Neural progenitor cell (in vitro differentiated cells): ENCODE measurements around the gene FTCD. TPM values are rescaled to one million over a fixed set of nuclear protein-coding genes. Genes with fewer than 3 reads are reported as not detected.

Experiments used
- DNase-seq: peaks from one replicate; pipeline ENCODE4 v3.0.0-alpha.2; 2016; ENCODE audit warnings: low spot score
- H2AFZ ChIP-seq: fragments of 200-600 bp; sonication (generic); replicated peaks from 2 replicates; pipeline ENCODE4 v1.6.1; 2016; ENCODE audit warnings: antibody characterized with exemption
- H3F3A ChIP-seq: fragments of 200-600 bp; sonication (generic); 2 replicates; pipeline ENCODE4 v1.6.1; 2016; ENCODE audit warnings: antibody characterized with exemption, low read depth
- H3K27ac ChIP-seq: fragments of 200-600 bp; sonication (generic); 2 replicates; pipeline ENCODE4 v1.5.1; 2016; ENCODE audit warnings: mild to moderate bottlenecking
- H3K27me3 ChIP-seq: fragments of 200-600 bp; sonication (generic); 2 replicates; pipeline ENCODE4 v1.6.1; 2016; ENCODE audit warnings: mild to moderate bottlenecking, moderate library complexity
- H3K36me3 ChIP-seq: fragments of 200-600 bp; sonication (generic); 2 replicates; pipeline ENCODE4 v1.5.1; 2016
- H3K4me1 ChIP-seq: fragments of 200-600 bp; sonication (generic); 2 replicates; pipeline ENCODE4 v1.6.1; 2016; ENCODE audit warnings: mixed run types
- H3K4me2 ChIP-seq: fragments of 200-600 bp; sonication (generic); 2 replicates; pipeline ENCODE4 v1.6.1; 2016
- H3K4me3 ChIP-seq: fragments of 200-600 bp; sonication (generic); 2 replicates; pipeline ENCODE4 v1.5.1; 2016
- H3K79me2 ChIP-seq: fragments of 200-600 bp; sonication (generic); 2 replicates; pipeline ENCODE4 v1.6.1; 2016; ENCODE audit warnings: low read depth
- H3K9ac ChIP-seq: fragments of 200-600 bp; sonication (generic); 2 replicates; pipeline ENCODE4 v1.6.1; 2016
- H3K9me3 ChIP-seq: fragments of 200-600 bp; sonication (generic); 2 replicates; pipeline ENCODE4 v1.5.1; 2016; ENCODE audit warnings: low read depth
- H4K20me1 ChIP-seq: fragments of 200-600 bp; sonication (generic); 2 replicates; pipeline ENCODE4 v1.6.1; 2016; ENCODE audit warnings: low read depth
- H3K27ac Mint-ChIP-seq: 3 replicates; pipeline ENCODE4 v1.8.0; 2021; ENCODE audit warnings: mixed read lengths
- H3K27me3 Mint-ChIP-seq: 2 replicates; pipeline ENCODE4 v1.8.0; 2022; ENCODE audit warnings: low read depth, mild to moderate bottlenecking, inconsistent platforms, moderate library complexity, mixed read lengths; ENCODE audit not compliant: insufficient read depth
- H3K36me3 Mint-ChIP-seq: 3 replicates; pipeline ENCODE4 v1.8.0; 2021; ENCODE audit warnings: mixed read lengths
- H3K4me1 Mint-ChIP-seq: 3 replicates; pipeline ENCODE4 v1.8.0; 2021; ENCODE audit warnings: mixed read lengths
- H3K4me3 Mint-ChIP-seq: 3 replicates; pipeline ENCODE4 v1.8.0; 2021; ENCODE audit warnings: mild to moderate bottlenecking, moderate library complexity, mixed read lengths
- H3K9me3 Mint-ChIP-seq: 3 replicates; pipeline ENCODE4 v1.8.0; 2020; ENCODE audit warnings: mixed read lengths
- CTCF ChIP-seq: fragments of 200-600 bp; sonication (generic); IDR thresholded peaks from 2 replicates; pipeline ENCODE4 v1.5.1; 2017; ENCODE audit warnings: antibody characterized with exemption, mild to moderate bottlenecking
- EZH2 ChIP-seq: fragments of 200-600 bp; sonication (generic); IDR thresholded peaks from 2 replicates; pipeline ENCODE4 v1.6.1; 2017; ENCODE audit warnings: antibody characterized with exemption, mild to moderate bottlenecking, moderate library complexity
- EZH2phosphoT487 ChIP-seq: fragments of 200-600 bp; sonication (generic); IDR thresholded peaks from 2 replicates; pipeline ENCODE4 v1.6.1; 2017; ENCODE audit warnings: antibody characterized with exemption
- total RNA-seq: library from RNA; depleted of rRNA; stranded (reverse); fragments of >200 nt; gene quantifications from 2 replicates; pipeline ENCODE4 v1.2.3, GENCODE V29; 2015; ENCODE audit warnings: low replicate concordance

Gene FTCD
- total RNA-seq, 1 donor from 2014 or later, result not detected

DNA sequence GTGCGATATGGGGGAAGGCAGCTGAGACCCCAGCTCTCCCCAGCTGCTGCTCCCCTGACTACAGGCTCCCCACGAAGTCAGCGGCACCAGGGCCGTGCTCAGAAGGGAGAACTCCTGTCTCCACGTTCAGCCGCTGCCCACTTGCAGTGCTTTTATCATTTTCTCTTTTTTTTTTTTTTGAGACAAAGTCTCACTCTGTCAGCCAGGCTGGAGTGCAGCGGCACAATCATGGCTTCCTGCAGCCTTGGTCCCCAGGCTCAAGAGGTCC, 933 bp upstream of the FTCD start:
- H2AFZ ChIP-seq, result no peak overlapping the region
- no peak overlapping the region for H3K4me2 ChIP-seq
- H3K27ac Mint-ChIP-seq, result peak overlapping the region; percentile 50
- H3K9me3 ChIP-seq, result no peaks in the 10 kb centered on the region
- peaks cover 14% of the 10 kb centered on the region for H3K4me1 Mint-ChIP-seq
- no peaks in the 10 kb centered on the region for H3K27me3 ChIP-seq
- H3K79me2 ChIP-seq, result no peaks in the 10 kb centered on the region
- H3K4me3 ChIP-seq, result no peak overlapping the region
- peaks cover 7% of the 10 kb centered on the region for H3F3A ChIP-seq
- TF ChIP-seq EZH2phosphoT487 (no peak), EZH2 (no peak), CTCF (no peak)
- no peak overlapping the region for H3K9ac ChIP-seq
- H3K4me3 Mint-ChIP-seq, result no peak overlapping the region
- H4K20me1 ChIP-seq, result no peaks in the 10 kb centered on the region
- H3K4me1 ChIP-seq, result peaks cover 6% of the 10 kb centered on the region
- no peak for DNase-seq
- peaks cover 6% of the 10 kb centered on the region for H3K27me3 Mint-ChIP-seq
- H3K36me3 ChIP-seq, result no peaks in the 10 kb centered on the region
- no peaks in the 10 kb centered on the region for H3K9me3 Mint-ChIP-seq
- H3K36me3 Mint-ChIP-seq, result no peaks in the 10 kb centered on the region
- no peak overlapping the region for H3K27ac ChIP-seq

GRCh38 chr21:46154955-46155513, 345 bp downstream of the FTCD start:
- TF ChIP-seq EZH2phosphoT487 (no peak), EZH2 (no peak), CTCF (no peak)
- no peak overlapping the region for H3K9ac ChIP-seq
- H3F3A ChIP-seq, result peaks cover 4% of the 10 kb centered on the region
- no peak for DNase-seq
- no peak overlapping the region for H2AFZ ChIP-seq
- H3K4me1 ChIP-seq, result peaks cover 10% of the 10 kb centered on the region
- H3K4me2 ChIP-seq, result no peak overlapping the region
- no peak overlapping the region for H3K27ac ChIP-seq
- Mint-ChIP-seq H3K27ac (no peak overlapping the region), H3K9me3 (no peaks in the 10 kb centered on the region), H3K36me3 (no peaks in the 10 kb centered on the region), H3K27me3 (peaks cover 6% of the 10 kb centered on the region), H3K4me3 (no peak overlapping the region), H3K4me1 (peaks cover 14% of the 10 kb centered on the region)
- H3K79me2 ChIP-seq, result no peaks in the 10 kb centered on the region
- no peaks in the 10 kb centered on the region for H3K9me3 ChIP-seq
- H3K27me3 ChIP-seq, result no peaks in the 10 kb centered on the region
- H4K20me1 ChIP-seq, result no peaks in the 10 kb centered on the region
- H3K4me3 ChIP-seq, result no peak overlapping the region
- no peaks in the 10 kb centered on the region for H3K36me3 ChIP-seq

DNA sequence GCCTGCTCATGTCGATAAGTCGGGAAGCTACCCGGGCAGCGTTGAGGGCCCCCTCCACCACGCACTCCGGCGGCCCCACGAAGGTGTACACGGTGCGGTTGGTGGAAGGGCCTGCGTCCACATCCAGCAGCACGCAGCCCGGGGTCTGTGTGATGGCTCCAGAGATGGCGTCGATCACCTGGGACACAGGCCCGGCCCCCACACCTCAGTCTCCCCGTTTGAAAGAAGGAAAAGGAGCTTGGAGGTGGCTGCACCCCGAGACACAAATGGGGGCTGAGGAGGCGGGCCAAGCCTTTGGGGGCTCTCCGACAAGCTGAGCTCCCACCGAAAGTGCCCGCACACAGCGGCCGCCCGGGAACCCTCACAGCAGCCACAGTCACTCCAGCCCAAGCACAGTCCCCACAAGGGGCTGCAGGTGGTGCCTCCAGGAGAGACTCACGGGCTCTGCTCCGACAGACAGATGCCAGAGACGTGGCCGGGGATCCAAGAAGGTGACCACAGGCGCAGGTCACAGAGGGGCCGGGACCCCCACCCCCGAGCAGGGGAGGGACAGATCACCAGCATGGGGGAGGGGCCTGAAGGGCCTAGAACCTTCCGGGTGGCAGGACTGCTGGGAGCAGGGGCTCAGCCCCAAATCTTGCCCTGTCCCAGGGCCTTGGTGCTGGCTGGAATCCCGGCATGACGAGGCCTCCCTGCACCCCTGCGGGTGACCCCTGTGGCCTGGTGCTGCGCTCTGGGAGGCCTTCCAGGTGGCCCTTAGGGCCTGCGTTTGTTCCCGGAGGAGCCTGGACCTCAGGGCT, 1.0 kb downstream of the FTCD start:
- H3K9ac ChIP-seq, result no peak overlapping the region
- Mint-ChIP-seq H3K27me3 (peaks cover 4% of the 10 kb centered on the region), H3K4me3 (no peak overlapping the region), H3K4me1 (peaks cover 15% of the 10 kb centered on the region), H3K36me3 (no peaks in the 10 kb centered on the region), H3K9me3 (no peaks in the 10 kb centered on the region), H3K27ac (no peak overlapping the region)
- no peak overlapping the region for H2AFZ ChIP-seq
- H3K9me3 ChIP-seq, result no peaks in the 10 kb centered on the region
- H3K4me1 ChIP-seq, result peaks cover 10% of the 10 kb centered on the region
- TF ChIP-seq CTCF (no peak), EZH2phosphoT487 (no peak), EZH2 (no peak)
- H4K20me1 ChIP-seq, result no peaks in the 10 kb centered on the region
- no peak overlapping the region for H3K27ac ChIP-seq
- H3K79me2 ChIP-seq, result no peaks in the 10 kb centered on the region
- H3K36me3 ChIP-seq, result no peaks in the 10 kb centered on the region
- DNase-seq, result no peak
- H3F3A ChIP-seq, result peaks cover 4% of the 10 kb centered on the region
- no peak overlapping the region for H3K4me3 ChIP-seq
- H3K27me3 ChIP-seq, result no peaks in the 10 kb centered on the region
- H3K4me2 ChIP-seq, result no peak overlapping the region
